Retina (tissue), 1 donor: ENCODE measurements around the gene RAB11FIP5.
"Not testable (repeated sequence)": the region's sequence is repeated elsewhere in the genome, so short reads cannot be mapped to it uniquely, and the experiment has no call there.

ENCODE experiments used
- DNase-seq: peaks from one replicate; pipeline ENCODE4 v3.0.0-alpha.2; 2016

Gene RAB11FIP5

DNA sequence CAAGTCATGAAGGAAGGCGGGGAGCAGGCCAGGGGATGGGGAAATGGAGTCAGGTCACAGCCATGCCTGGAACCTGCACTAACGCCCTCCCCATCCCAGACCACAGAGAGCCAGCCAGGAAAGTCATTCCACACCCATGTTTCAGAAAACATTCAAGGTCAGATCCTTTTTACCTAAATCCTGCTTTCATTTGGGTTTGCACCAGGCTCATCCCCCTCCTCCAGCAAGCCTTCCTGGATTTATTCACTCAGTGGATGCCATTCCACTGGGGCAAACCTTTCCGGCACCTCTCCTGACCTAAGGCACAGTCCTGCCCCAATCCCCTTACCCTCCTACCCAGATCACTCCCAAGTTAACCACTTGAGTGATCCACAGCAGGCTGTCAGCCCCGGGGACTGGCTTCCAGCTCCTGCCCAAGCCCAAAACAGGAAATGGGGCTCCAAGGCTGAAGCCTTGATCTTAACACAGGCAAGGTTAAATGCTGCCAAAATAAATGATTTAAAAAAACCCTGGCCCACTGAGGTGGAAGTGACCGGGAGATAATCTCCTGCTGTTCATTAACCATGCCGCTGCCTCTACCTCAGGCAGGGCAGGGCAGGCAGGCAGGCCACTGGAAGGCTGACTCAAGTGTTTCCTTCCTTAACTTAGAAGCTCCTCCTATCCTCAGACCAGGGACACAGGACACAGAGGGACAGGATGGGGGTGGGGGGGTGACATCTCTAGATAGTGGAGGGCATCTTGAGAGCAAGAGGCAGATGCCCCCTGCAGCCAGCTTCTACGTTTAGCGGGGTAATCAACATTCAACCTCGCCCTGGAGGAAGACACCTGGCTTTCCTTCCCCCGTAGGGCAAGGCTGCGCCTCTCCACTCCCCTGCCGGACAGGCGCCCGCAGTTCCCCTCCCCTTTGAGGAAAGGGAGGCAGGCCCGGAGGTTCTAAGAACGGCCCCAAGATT lies 1.4 kb downstream of the RAB11FIP5 start:
- peak; percentile 31 for DNase-seq

DNA sequence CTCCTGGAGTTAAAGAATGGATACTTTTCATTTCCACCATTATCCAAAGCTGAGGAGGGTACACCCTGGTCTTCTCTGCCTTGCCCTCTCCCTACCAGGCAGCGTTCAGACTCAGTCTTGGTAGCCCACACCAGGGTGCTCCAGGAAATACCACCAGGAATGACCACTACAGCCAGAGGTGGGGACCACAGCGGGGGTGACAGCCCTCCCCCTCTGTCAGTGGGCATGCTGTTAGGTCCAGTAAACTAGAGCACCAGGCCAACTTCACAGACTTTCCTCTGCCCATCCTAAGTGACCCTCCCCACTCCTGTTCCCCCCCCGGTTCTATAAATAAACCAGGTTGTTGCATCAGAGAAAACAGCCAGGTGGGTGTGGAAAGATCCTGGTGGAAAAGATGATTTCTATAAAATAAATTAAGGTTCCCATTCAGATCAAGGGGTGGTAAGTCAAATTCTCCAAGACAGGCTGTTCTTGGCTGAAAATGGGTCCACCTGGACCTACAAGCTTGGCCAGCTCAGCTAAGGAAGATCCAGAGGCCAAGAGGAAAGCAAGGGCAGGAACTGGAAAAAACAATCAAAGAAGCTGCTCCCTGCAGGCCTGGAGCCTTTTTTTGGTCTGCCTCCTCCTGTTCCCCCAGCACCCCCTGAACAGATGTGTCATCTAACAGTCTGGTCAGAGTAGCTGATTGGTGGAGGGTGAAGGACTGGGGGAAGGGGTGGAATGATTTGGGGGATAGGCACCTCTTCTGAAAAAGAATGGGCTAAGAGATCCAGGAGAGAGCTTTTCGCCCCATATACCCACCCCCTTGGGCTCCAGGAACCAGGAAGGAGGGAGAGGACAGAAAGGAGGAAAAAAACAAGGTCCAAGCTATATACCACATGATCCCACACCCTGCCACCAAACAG lies 2.3 kb downstream of the RAB11FIP5 start:
- DNase-seq = no peak

DNA sequence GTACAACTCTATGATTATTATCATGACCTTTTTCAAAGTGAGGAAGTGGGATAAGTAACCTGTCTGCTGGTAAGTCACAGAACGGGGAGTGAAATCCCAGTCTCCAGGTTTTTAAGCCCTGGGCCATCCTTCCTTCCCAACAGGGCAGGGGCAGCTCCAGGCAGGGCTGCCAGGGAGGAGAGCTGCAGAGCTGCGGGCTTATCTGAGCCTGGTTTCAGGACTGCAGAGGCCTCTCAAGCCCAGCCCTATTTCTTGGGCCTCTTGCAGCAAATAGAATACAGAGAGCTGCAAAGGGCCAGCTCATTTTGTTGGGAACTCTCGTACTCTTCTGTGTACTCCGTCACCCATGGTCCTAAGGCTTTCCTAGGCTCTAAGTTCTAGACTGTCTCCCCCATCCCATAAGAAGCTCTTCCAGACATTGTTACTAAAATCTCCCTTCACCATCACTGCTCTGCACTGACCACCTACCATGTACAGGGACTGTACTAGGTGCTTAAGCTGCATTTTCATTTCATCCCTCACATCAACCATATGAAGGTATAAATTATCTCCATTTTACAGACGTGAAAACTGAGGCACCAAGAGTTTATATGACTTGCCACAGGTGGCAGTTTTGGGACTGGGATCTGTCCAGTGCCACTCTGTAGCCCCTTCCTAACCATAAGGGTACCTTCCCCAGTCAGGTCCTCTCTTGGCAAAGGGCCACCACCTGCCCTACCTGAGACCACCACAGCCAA lies 3.1 kb downstream of the RAB11FIP5 start:
- no peak for DNase-seq

DNA sequence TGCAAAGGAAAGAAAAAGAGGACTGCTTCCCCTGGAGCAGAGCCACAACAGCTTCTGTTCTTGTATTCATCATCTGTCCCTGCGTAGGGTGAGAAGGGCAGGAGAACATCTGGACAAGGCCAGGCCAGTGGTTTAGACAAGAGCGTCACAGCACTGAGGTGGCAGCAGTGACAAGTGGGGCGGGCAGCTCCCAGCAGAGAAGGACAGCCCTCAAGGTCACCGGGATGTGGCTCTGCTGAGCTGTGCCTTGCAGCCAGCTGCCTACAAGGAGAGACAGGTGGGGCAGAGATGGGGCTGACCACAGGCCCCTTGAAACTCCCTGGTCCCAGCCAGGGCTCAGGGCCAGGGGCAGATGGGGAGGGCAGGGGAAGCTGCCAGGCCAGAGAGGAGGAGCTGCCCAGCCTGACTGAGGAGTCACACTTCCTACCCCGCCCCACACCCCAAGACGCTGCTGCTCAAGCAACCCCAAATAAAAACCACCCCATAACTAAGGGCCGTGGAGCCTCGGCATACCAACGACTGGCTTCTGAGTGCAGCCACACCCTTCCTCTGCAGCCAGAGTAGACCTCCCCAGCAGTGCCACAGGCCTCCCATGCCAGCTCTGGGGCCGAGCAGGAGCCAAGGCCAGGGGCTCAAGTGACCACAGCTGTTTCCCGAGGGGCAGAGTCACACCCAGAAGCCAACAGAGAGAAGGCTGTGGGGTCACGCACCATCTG lies 5.4 kb downstream of the RAB11FIP5 start:
- DNase-seq = no peak

DNA sequence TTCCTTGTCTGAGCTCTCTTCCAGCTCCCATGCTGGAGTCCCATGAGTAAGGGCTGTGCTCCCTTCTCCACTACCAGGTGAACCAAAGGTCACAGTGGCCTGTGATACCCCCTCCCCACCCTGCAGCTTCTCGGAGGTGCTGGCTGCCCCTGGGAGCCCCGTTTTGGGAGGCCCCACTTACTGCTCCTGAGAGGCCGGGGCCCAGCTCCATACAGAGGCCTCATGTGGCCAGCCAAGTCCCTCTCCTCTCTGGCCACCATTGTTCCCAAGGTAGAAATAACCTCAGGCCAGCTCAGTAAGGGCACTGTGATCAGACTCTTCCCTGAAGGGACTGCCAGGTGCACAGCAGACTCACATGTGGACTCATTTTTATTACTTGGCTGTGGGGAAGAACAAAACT lies 6.0 kb downstream of the RAB11FIP5 start:
- DNase-seq = no peak

DNA sequence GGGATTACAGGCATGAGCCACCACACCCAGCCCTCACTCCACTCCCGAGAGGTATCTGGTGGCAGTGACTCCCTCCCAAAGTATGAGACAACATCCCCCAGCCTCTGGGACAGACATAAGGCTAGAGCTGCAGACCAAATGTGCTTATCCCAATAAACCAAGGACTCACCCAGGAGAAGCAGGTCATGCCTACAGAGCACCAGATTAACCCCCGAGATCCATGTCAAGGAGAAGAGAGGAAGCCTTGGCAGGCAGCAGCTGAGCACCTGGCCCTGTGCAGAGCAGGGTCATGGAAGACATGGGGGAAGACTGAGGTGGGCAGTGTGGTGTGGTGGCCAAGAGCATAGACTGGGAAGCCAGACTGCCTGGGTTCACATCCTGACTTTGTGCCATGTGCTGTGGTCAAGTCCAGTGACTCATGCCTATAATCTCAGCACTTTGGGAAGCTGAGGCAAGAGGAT lies 7.2 kb downstream of the RAB11FIP5 start:
- no peak for DNase-seq

DNA sequence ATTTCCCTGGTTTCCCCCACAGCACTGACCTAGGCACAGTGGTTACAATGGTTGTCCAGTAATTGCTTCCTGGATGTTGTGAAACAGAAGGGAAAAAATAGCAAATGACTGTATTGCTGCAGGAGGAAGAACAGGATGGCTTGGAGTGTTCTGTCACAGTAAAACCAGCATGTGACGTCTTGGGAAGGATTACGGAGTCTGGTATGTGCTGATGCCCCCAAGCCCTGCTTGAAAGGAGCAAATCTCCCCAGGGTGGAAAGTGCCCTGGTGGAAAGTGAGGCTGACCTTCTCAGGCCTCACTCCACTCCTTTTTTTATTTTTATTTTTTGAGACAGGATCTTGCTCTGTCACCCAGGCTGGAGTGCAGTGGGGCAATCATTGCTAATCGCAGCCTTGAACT lies 7.8 kb downstream of the RAB11FIP5 start:
- DNase-seq = no peak

DNA sequence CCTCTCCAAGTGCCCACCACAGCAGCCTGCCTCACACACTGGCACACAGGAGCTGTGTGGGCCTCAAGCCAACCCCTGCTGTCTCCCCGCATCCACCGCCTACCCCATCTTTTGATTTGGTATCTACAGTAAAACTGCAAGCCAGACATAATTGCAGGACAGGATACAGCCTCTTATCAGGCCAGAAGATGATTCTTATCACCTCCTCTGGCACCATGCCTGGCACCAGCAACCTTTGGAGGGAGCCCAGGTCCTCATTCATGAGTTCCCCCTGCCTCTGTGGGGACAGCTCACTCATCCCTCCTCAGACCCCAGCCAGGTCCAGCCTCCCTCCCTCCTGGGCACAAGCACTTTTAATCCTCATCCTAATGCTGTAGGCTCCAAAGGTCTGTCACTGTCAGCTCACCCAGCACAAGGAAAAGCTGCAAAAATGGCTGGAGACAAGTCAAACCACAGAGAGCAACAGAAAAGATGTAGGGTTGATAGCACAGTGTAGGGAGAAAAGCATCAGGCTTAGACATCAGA lies 9.7 kb downstream of the RAB11FIP5 start:
- no peak for DNase-seq

DNA sequence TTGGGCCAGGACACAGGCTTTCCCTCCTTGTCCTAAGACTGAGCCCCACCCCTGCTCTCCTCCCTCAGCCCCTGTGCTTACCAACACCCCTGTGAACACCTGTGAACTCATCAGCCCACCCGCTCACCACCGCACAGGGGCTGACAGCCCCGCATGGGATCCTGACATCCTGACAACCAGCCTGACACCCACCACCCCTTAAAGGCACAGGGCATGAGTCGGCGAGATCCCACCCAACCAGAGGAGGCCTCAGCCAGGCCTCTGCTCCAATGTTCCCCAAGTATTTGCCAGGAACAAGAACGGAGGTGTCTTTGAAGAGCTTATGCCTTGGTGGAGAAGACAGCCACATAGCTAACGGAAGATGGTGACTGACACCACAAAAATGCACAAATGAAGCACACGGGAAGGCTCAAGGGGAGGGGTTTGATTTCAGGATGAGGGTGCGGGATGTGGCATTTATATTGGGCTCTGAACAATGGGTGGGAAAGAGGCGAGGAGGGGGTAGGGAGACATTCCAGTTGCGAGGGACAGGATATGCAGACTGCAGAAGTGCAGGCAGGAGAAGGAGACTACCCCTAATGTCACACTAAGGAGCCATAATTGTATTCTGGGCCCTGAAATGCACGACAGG lies 11.0 kb downstream of the RAB11FIP5 start:
- DNase-seq = no peak

DNA sequence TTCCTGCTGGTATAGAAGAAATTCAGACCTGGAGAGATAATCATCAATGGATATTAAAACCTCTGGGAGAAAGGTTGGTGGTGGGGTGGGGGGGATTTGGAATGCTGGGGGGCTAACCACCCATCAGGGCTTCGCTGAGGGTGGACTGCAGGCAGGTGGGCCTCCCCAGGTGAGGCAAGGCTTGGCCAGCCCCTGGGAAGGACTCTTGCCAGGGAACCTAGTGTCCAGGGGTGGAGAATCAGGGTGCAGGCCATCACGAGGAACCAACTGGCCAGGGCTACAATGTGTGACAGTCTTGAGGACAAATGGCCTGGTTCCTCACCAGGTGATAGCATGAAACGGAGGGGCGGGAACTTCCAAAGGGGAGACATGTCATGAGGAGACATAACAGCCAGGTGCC lies 11.8 kb downstream of the RAB11FIP5 start:
- no peak for DNase-seq

DNA sequence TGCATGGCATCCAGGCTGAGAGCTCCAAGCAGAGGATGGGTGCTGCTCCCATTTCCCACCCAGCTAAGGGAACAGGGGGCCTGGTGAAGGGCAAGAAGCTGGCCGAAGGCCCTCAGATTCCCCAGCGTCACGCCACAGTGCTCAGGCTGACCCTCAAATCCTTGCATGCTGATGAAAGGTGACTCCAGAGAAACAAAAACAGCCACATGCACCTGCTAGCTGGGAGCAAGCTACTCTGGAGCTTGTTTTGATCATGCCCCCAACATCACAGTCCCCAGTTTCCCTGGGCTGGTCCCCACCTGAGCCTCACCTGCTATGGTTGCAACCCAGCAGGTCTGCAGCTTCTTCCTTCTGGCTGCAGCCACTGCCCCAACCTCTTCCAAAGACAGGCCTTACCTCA lies 13.3 kb downstream of the RAB11FIP5 start:
- DNase-seq = no peak

DNA sequence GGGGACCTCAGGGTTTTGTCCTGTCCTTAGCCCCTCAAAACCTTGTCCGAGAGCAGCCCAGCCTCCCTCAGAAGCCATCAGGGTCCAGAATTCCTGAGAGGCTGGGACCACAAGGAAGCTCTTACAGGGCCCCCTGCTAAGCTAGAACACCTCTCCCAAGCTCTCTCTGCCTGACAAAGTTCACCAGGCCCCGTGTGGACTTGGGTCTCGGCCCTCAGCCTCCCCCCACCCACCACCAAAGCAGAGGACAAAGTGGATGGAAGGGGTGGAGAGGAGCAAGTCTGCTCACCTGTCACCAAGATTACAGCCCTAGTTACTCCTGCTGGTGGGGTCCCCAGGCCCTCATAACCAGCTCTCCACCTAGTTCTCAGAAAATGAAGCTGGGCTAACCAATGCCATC lies 16.8 kb downstream of the RAB11FIP5 start:
- DNase-seq = no peak

DNA sequence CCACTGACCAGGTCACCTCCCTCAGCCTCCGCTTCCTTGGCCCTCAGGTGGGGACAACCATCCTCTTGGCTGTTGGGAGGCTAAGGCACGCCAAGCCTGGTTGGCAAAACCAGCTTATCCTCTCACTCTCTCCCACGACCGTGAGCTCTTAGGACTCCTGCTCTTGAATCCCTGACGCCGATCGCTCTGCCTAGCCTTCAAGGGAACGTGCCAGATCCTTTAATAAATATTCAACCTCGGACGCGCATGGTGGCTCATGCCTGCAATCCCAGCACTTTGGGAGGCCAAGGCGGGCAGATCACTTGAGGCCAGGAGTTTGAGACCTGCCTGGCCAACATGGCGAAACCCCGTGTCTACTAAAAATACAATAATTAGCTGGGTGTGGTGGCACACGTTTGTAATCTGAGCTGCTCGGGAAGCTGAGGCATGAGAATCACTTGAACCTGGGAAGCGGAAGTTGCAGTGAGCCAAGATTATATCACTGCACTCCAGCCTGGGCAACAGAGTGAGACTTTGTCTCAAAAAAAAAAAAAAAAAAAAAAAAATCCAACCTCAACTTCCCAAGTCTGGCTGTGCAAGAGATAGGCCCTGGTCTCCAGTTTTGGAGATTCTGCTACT lies 19.0 kb downstream of the RAB11FIP5 start:
- DNase-seq = not testable (repeated sequence)

DNA sequence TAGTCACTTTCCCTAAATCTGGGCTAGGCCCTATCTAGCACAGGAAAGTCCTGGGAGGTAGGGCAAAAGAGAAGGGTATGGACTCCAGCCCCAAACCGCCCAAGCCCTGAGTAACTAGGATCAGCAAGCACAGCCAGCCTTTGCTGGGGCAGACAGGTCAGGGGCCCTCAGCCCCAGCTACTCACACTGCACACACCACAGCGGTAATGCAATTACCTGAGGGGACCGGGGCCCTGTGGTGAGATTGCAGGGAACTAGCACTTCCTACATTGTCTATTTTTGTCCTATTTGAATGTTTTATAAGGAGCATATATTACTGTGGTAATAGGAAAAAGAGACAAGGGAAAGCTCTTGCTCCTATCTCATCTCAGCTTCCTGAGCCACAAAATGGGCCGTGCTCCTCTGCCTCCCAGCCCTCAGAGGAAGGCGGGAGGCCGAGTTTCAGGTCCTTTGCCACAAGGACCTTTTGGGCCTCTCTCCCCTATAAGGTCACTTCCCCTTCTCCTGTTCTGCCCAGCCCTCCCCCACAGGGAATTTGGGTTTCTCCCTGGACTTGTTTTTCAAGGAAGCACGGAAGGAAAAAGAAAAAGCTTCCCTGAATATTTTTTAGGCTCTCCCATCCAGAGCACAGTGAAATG lies 20.5 kb downstream of the RAB11FIP5 start:
- DNase-seq = no peak

DNA sequence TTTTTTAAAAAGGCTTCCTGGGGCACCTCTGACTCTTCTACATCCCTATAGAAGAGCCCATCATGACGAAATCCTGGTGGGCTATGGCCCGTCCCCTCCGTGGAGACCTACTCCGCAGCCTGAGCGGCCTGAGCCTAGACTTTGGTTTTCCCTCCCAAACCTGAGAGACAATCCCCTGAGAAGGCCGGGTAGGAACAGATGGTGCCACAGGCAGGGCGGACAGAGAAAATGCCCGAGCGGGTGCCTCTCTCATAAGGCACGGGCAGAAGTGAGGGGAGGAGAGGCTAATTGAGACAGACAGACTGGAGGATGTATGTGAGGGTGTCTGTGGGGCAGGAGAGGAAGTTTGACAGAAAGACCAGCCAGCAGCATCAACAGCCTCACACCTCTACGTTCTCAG lies 21.1 kb downstream of the RAB11FIP5 start:
- no peak for DNase-seq

DNA sequence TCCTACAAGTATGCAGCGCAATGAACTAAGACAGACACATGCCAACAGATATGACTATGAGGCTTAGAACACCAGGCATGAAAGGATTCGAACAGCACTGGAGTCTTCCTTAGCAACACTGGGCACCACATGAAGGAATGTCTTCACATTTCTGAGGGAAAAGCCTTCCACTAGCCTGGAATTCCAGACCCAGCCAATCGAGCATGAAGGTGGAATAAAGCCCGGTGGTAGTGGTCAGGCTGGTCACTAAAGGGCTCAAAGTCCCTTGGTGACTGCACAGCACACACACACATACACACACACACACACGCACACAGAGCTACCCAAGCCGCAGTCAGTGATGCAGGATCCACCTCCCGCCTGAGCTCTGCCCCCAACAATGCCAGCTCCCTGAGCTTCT lies 21.6 kb downstream of the RAB11FIP5 start:
- no peak for DNase-seq

DNA sequence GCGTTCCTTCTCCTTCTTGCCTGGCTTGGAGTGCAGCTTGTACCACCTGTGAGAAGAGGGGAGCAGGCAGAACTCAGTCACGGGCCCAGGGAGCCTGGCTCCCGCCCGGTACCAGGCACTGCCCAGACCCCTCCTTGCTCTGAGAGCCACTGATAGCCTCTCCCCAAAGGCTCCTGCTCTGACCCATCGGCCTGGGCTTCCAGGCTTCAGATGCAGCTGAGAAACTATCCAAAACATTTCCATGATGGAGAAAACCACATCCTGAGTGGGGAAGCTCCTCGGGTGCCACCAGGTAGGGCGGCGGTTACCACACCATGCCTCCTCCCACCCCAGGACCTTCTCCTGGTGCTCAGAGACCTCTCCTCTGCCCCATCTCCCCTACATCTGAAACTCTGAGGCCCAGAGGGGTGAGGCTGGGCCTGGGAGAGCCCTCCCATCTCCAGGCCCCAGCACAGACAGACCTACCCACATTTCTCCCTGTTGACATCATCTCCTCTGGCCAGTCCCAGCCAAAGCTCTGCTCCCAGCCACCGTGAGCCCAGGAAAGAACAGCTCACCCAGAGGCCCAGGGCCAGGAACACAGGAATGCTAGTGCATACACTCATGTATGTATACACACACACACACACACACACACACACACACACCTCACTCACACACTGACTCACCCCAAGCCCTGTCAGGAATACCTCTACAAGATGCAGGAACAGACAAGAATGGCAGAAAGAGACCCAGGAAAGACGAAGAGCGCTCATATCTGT lies 23.3 kb downstream of the RAB11FIP5 start:
- no peak for DNase-seq

DNA sequence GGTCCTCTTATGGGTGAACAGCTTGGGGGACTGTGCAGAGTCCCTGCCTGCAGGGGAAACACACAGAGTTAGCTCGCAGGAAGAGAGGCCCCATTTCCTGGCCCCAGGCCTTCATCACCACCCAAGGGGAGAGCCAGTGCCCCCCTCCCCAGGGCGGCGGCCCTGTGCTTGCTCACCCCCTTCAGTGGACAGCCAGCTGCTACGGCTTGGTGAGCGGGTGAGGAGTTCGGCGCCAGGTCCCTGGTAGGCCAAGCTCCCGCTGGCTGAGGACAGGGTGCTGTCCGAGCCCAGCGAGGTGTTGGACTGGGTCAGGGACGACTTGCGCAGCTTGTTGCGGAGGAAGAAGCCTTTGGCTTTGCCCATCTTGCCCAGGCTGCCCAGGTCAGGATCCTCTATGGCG lies 24.0 kb downstream of the RAB11FIP5 start:
- no peak for DNase-seq

DNA sequence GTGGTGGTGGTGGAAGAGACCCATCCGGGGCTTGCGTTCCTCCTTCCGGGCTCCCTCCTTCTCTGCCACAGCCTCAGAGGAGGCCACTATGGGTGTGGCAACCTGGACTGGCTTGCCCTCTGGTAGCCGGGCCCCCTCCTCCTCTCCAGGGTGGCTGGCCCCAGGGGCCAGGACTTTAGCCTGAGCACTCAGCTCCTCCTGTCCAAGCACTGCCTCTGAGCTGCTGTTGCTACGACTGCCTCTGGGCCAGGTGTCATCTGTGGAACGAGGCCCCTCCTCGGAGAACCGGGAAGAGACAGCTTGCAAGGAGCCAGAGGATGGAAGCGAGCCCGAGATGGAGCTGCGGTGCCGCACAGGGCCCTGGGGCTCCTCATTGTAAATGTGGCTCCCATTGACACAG lies 24.5 kb downstream of the RAB11FIP5 start:
- no peak for DNase-seq

DNA sequence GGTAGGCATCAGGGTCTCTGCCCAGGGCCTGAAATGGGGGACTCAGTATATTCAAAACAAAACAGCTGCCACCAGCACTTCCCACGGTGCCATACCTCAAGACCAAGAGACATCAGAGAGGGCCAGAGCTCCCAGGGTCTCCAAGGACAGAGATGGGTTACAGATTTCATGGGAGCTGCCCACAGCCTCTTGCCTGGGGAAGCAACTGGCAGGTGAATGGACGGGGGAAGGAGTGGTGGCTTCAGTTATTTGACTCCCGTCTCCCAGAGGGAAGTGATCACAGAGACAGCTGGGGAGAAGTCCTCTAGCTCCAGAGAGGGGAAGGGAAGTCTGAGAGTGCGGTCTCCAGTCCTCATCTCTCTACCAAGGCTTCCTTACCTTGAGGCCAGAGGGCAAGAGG lies 25.4 kb downstream of the RAB11FIP5 start:
- no peak for DNase-seq
